Ovary (tissue), 9 donors: ENCODE data around the gene PTPN2. TPM values are rescaled to one million over a fixed set of nuclear protein-coding genes. Genes with fewer than 3 reads are reported as not detected.

ENCODE experiments used
- DNase-seq, 5 donors: peaks; one replicate each; pipeline ENCODE4 v3.0.0-alpha.2; 2019 to 2020
- H3K27ac ChIP-seq, 2 donors: fragments of 200-600 bp; one replicate each; pipeline versions ENCODE4 v1.5.1 to v1.8.0; 2019 to 2022
- H3K27me3 ChIP-seq: fragments of 200-600 bp; one replicate; pipeline ENCODE4 v1.8.0; 2022
- H3K36me3 ChIP-seq: fragments of 200-600 bp; sonication (generic); one replicate; pipeline ENCODE4 v1.5.1; 2019
- H3K4me1 ChIP-seq: one replicate; pipeline ENCODE4 v1.8.1; 2013; ENCODE audit warnings: mild to moderate bottlenecking, moderate library complexity; ENCODE audit not compliant: insufficient read depth
- H3K4me3 ChIP-seq: fragments of 200-600 bp; sonication (generic); one replicate; pipeline ENCODE4 v1.5.1; 2017
- H3K9me3 ChIP-seq, 2 donors: fragments of 200-600 bp in 1 of 2; sonication (generic) in 1 of 2; one replicate each; pipeline versions ENCODE4 v1.5.1 to v1.8.1; 2013 to 2019; ENCODE audit warnings: mild to moderate bottlenecking in 1 of 2, moderate library complexity in 1 of 2
- CTCF ChIP-seq, 3 donors: fragments of 450-650 bp in 2 of 3; fragments of 200-600 bp in 1 of 3; IDR thresholded peaks; one replicate each; pipeline versions ENCODE4 v1.5.1 to v1.8.0; 2016 to 2022; ENCODE audit warnings: antibody characterized with exemption in 3 of 3, mild to moderate bottlenecking in 1 of 3
- EP300 ChIP-seq: sonication (generic); formaldehyde crosslinking; IDR thresholded peaks from one replicate; pipeline ENCODE4 v1.6.1; 2017; ENCODE audit warnings: antibody characterized with exemption
- POLR2A ChIP-seq: fragments of 450-650 bp; IDR thresholded peaks from one replicate; pipeline ENCODE4 v1.6.1; 2017; ENCODE audit warnings: antibody characterized with exemption, mild to moderate bottlenecking, moderate library complexity
- WGBS, 3 donors: extraction: QIAGEN DNeasy Blood & Tissue Kit in 1 of 3; methylation state at CpG; one replicate each; pipeline versions ENCODE4 v1.1.5 to v1.1.7; 2013 to 2017; 5-methylcytosine and 5-hydroxymethylcytosine counted together
- intact Hi-C, 4 donors: fragments of 100-400 bp; cut with DNase I; formaldehyde crosslinking; loops; one replicate each; pipeline versions ENCODE4 v1.11.0 to v1.15.1; 2022 to 2023
- polyA plus RNA-seq, 2 donors: library from polyadenylated mRNA; stranded (reverse); fragments of 200-250 nt in 1 of 2; fragments of 350-450 nt in 1 of 2; fragmentation: Illumina TruSeq in 1 of 2; extraction: RNeasy Lipid Tissue Mini Kit (QIAGEN cat#74804) in 1 of 2; gene quantifications; one replicate each; pipeline ENCODE4 v1.2.3, GENCODE V29; 2013 to 2014
- total RNA-seq, 7 donors: library from RNA; depleted of rRNA in 2 of 7; stranded (reverse); fragments of >200 nt in 2 of 7; fragmentation: NEBNext Ultra II Directional in 3 of 7; extraction: Animal tissue kit (Norgen Biotek cat#: 25700) in 3 of 7; gene quantifications; one replicate each; pipeline versions ENCODE4 v1.1.0 to v1.2.4, GENCODE V29; 2016 to 2023
- donor health status: DM: no; HTN: no; CAD: no; lungs with moderate emphysema.
- donor health status: DM: no; HTN: no; CAD: no.
- donor health status: Bipolar disorder and iron deficiency.
- donor health status: DM: yes; HTN: yes; CAD: no.
- donor health status: DM: no; HTN: no; CAD: no.
- donor health status: DM: yes; HTN: yes; CAD: no.

PTPN2 gene
- total and polyA plus RNA-seq, 9 donors = 29.4 to 48.1 (median 36.2) TPM

GRCh38 chr18:12748671-12749070 lies 135.4 kb downstream of the PTPN2 start:
- no peak for TF ChIP-seq CTCF (IDR thresholded peaks at IDR 0.05)
- TF ChIP-seq POLR2A = no peak
- TF ChIP-seq EP300 = no peak
- H3K27me3 ChIP-seq = no peaks in the 10 kb centered on the region
- H3K4me3 ChIP-seq = no peak overlapping the region
- WGBS, 3 donors = 71 to 79% (median 72%) methylated on average over 5 of the region's 5 CpGs
- no peaks in the 10 kb centered on the region for H3K4me1 ChIP-seq
- H3K9me3 ChIP-seq = no peaks in the 10 kb centered on the region
- no peaks in the 10 kb centered on the region for H3K36me3 ChIP-seq
- DNase-seq = no peak
- no peak overlapping the region for H3K27ac ChIP-seq
- intact Hi-C loops = no loop called here

- intact Hi-C loops = no loop called here
- H3K27ac ChIP-seq = no peak overlapping the region
- H3K4me1 ChIP-seq = no peaks in the 10 kb centered on the region
- 80 to 82% (median 82%) methylated on average over 8 of the region's 8 CpGs for WGBS, 3 donors
- H3K4me3 ChIP-seq = no peak overlapping the region
- DNase-seq = no peak
- TF ChIP-seq EP300 (no peak), CTCF (IDR thresholded peaks at IDR 0.05) (no peak), POLR2A (no peak)
- H3K36me3 ChIP-seq = no peaks in the 10 kb centered on the region
- H3K9me3 ChIP-seq = no peaks in the 10 kb centered on the region
- no peaks in the 10 kb centered on the region for H3K27me3 ChIP-seq
Measured at GRCh38 chr18:12747530-12748315, 136.3 kb downstream of the PTPN2 start.

GRCh38 chr18:12745095-12745795 lies 138.8 kb downstream of the PTPN2 start:
- WGBS, 3 donors = 90 to 92% (median 91%) methylated on average over 7 of the region's 7 CpGs
- intact Hi-C loops = no loop called here
- Histone ChIP-seq H3K4me1 (no peaks in the 10 kb centered on the region), H3K4me3 (no peak overlapping the region), H3K27me3 (no peaks in the 10 kb centered on the region), H3K36me3 (no peaks in the 10 kb centered on the region), H3K9me3 (no peaks in the 10 kb centered on the region), H3K27ac (no peak overlapping the region)
- TF ChIP-seq CTCF (IDR thresholded peaks at IDR 0.05) = no peak
- TF ChIP-seq EP300 = no peak
- no peak for TF ChIP-seq POLR2A
- DNase-seq = no peak

- DNase-seq = no peak
- intact Hi-C loops = loop anchor here in 2 of 4 donors (5.0 kb wide), 2 partner anchors 183 to 188 kb away; no protein-coding TSS in a partner anchor
- Histone ChIP-seq H3K36me3 (no peaks in the 10 kb centered on the region), H3K27me3 (no peaks in the 10 kb centered on the region), H3K4me3 (no peak overlapping the region), H3K4me1 (no peaks in the 10 kb centered on the region), H3K9me3 (no peaks in the 10 kb centered on the region), H3K27ac (no peak overlapping the region)
- TF ChIP-seq CTCF (IDR thresholded peaks at IDR 0.05) (peak in 2 of 3 donors; percentile 35 to 36), POLR2A (no peak)
- 0 to 1% (median 1%) methylated on average over 2 of the region's 2 CpGs for WGBS, 3 donors
Measured at GRCh38 chr18:12744103-12744502, 139.9 kb downstream of the PTPN2 start.
